CD1c-positive myeloid dendritic cell (primary cell): ENCODE measurements around the gene BOD1L1.

Source experiments
- DNase-seq: peaks from one replicate; pipeline ENCODE4 v3.0.0-alpha.2; 2016; ENCODE audit errors: extremely low spot score

Gene BOD1L1

DNA sequence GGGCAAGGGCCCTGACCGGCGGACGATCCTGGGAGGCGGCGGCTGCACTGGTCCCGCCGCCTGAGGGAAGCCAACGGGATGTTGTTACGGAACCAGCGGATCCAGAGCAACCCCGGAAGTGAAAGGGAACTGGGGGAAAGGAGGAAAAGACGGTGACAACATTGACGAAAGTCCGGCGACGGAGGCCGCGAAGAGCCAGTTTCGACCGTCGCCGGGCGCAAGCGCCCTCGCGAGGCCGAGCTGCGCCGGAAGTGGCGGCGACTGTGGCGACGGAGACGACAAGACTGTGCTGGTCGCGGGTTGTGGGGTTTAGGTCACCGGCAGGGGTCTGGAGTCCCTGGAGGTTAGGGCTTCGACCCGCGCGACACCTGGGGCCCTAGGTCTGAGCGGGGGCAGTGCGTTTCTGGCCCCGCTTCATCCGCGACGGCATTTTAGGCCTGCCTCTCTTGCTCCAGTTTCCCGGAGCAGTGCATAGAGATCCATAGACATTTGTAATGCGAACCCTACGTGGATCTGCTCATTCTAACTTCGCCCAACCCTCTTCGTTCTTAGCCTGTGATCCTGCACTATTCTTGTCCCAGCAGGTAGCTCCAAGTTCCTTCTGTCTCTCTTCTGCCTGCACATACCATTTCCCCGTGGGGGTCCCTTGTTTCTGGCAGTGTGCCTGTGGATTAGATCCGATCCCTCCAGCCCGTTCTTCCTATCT, at the start of gene BOD1L1:
BOD1L1 (minus strand) TSS at position 120 of the 706 bp plus-strand sequence. CDS start 138 bp downstream, outside the sequence.
- DNase-seq = peak; percentile 95

DNA sequence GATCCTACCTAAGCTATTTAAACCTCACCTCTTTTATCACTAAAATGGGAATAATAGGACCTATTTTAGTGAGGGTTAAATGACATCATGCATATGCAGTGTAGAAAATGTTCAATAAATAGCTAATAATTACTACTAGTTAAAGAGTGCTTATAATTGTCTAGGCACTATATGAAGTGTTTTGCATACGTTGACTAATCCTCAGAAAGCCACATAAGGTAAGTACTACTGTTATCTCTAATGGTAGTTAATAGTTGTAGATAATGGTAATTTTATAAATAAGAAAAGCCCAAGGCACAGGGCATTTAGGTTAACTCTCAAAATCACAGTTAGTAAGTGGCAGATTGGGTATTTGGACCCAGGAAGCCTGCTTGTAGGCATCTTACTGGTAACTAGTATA, 47.4 kb upstream of the BOD1L1 start:
- no peak for DNase-seq

- DNase-seq = no peak
These were observed 45.6 kb upstream of the BOD1L1 start for GRCh38 chr4:13673167-13673566.

GRCh38 chr4:13670456-13671160, 43.1 kb upstream of the BOD1L1 start:
- no peak for DNase-seq

DNA sequence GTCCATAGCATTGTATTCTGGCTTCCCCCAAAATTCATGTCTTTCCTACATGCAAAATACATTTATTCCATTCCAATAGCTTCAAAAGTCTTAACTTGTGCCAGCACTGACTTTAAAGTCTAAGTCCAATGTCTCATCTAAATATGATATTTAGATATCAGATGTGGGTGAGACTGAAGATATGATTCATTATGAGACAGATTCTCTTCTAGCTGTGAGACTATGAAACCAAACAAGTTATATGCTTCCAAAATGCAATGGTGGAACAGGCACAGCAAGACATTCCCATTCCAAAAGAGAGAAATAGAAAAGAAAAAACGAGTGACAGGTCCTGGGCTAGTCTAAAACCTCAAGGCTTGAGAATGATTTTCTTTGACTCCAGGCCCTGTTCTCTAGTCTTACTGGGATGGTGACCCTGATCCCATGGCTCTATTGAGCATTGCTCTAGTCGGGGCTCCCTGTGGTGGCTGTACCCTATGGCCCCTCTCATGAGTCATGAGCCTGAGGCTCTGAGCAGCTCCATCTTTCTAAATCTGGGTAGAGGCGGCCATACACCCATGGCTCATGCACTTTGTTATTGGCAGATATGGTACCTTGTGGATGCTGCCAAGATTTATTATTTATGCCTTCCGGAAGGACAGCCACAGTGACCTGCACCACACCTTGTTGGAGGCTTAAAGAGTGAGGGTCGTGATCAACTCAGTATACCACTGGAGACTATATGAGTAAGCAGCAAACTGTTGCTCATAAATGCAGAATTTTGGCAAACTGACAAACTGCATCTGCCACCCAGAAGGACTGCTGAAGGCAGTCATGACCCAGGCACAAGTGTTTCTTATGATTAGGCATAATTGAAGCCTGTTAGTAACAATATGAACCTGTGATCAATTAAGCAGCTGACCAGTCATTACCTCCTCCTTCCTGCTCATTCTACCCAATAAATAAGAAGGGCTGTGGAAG, 38.5 kb upstream of the BOD1L1 start:
- no peak for DNase-seq

DNA sequence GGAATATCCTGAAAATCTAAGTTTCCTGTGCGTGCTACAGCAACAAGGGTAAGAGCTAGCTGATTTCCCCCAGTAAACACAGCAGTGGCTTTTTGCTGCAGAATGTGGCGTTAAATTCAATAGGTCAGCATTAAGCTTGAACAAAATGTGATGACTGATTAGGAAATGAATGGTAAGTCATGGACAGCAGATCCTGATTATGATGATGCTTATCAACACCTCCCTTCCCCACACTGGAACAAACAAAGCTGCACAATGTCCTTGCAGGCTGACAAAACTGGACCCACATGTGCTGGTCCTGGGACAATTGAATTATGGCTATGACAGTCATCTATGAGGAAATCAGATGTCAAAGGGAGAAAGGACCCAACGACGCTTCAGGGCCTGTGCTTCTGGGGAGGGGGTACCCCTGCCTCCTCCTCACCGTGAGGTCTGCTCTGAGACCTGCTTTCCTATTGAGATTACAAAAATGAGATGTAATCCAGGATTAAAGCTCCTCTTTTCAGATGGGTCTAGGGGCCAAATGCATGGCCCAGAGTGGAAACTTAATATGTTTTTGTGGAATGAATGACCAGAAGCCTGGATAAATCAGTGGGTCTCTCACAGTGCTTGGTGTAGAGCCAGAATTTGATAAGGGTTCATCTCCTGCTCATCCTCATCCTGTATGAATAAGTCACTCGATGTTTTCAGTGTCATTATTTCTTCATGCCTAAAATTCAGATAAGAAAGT, 32.0 kb upstream of the BOD1L1 start:
- no peak for DNase-seq

- peak; percentile 87 for DNase-seq
These were observed 29.3 kb upstream of the BOD1L1 start for GRCh38 chr4:13656569-13657405.

DNA sequence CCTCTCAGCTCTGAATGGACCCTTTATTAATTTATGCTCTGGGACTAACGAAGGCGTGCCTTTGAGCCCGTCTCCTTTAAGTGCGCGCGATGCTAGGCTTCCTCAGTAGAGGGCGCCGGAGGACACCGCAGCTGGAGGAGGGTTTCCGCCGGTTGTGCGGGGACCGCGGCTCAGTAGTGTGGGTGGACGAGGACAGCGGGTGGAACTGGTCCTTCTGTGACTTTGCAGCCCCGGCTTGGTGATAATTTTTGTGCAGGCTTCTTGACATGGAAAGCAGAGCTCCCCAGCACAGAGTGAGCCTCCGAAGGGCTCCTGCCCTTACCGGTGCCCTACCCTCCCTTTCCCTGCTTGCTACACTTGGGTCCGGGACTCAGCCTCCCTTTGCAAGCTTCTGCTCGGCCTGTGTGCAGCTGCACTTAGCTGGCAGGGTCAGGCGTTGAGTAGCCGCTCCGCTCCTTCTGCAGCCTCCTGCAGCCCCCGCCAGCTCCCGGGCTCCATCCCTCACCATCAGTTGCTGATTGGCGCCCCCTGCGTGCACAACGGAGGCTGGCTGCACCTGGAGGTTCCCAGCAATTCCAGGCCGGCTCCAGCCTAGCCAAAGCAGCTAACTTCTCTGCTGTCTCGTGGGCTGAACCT, 26.8 kb upstream of the BOD1L1 start:
- peak; percentile 85 for DNase-seq

- DNase-seq = no peak
These were observed 26.2 kb upstream of the BOD1L1 start for GRCh38 chr4:13653766-13654161.

- no peak for DNase-seq
These were observed 19.5 kb upstream of the BOD1L1 start for GRCh38 chr4:13647031-13647430.

DNA sequence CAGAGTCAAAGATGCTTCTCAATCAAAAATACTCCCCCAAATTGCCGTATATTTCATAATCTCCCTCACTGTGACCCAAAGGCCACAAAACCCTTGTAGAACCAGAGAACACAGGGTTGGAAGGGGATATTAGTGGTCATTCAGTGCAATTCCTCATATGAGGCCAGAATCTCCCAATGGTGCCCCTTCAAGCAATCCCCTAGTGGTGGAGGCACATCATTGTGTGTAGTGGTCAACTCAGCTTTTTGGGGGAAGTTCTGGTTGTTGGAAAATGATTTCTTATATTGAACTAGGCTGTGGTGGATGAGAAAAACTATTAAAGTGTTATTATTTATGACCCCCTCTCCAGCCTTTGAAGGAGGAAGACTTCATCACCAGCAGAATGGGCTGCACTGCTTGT, 17.6 kb upstream of the BOD1L1 start:
- DNase-seq = no peak

DNA sequence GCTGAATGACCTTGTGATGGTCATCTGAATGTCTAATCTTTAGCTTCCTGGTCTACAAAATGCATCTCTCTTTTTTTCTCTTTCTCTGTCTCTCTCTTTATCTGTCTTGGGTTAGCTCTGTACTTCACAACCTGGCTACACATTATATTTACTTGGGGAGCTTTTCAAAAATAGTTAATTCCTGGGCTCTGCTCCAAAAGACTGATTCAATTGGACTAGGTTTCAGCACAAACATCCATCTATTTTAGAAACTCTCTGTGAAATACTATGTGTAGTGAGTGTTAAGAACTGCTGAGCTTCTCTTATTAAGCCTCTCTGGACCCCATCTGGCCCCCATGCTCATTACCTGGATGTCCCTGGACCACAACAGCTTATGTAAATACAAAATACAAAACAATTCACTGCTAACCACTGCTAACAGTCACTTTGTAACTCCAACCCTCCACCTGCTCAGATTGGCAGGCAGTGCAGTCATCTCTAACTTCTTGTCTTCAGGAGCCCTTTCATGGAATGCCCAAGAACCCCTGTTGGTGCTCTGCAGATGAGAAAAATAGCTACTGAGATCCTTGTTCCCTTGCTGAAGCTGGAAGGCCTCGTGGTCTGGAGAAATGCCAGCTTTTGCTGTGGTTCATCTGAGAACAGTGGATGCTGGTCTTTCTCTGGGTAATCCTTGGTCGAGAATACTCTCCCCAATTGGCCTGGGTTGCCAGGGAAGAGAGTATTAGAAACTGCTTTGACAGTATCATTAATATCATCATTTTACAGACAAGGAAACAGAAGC, 14.8 kb upstream of the BOD1L1 start:
- DNase-seq = no peak

GRCh38 chr4:13641084-13641483, 13.6 kb upstream of the BOD1L1 start:
- DNase-seq = no peak

DNA sequence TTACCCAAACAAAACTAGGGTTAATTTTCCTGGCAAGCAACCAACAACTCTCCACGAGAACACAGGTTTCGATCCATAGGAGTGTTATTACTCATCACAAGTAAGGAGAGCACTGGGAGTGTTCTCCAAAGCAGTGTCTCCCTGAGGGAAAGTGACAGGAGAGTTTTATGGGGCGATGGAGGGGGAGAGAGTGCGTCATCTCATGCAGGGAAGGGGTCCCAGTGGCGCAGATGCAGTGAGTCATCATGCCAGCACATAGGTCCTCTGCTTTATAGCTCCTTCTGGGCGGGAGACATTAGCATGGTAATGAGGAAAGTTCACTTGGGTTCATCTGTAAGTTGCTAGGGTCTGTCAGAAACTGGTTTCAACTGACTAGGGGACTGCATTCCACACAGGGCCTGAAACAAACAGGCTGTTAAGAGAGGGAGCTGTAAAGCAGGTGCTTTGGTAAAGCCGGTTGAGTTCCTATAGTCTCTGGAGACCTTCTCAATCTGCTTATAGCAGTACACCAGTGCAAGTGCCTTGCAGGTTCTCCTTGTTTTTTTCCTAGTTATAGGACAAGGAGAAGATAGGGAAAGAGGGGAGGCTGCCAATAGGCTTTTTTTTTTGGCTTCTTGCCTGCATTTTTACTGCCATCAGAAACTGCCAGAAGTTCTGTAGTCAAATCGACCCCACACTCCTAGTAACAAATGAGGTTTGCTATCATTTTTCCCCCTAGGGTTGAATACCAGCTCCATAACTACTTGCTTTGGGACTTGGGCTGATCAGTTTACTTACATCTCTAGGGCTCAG, 12.8 kb upstream of the BOD1L1 start:
- DNase-seq = no peak

DNA sequence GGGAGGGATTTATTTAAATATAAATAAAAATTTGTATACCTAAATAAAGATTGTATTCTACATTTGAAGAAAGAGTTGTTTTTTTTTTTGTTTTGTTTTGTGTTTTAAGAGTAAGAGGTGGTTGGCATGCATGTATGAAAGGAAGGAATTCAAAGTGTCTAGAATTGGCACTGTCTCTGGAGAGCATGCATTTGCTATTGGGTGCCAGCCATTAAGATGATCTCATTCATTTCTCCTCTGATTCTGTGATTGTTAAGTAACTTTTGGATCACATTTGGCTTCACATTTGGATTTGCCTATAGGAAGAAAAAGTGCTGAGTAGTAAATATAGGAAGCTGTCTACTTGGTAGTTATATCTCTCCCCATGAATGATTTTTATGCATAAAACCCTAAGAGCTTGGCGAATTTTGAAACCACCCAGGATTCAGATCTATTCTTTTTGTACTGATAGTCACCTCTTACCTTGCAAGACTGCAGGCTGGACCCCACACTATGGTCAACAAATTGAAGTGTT, 7.8 kb upstream of the BOD1L1 start:
- no peak for DNase-seq

DNA sequence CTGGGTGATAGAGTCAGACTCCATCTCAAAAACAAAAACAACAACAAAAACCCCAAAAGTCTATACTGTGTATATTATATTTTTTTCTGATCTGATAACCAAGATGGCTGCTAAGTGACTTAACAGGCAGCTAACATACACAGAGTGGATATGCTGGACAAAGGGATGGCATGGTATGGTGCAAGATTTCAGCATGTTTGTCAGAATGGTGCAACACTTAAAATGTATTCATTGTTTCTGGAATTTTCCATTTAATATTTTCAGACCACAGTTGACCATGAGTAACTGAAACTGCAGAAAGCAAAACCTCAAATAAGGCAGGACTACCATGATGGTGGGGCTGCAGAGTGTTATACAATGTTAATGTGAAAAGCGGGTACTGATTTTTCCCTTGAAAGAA, 6.1 kb upstream of the BOD1L1 start:
- DNase-seq = no peak

GRCh38 chr4:13627178-13627605, 333 bp downstream of the BOD1L1 start:
- peak; percentile 42 for DNase-seq

GRCh38 chr4:13626492-13627177, 890 bp downstream of the BOD1L1 start:
- peak; percentile 21 for DNase-seq
